Astrocyte (in vitro differentiated cells and primary cell): ENCODE data around the gene GGCT. TPM values are rescaled to one million over a fixed set of nuclear protein-coding genes. Genes with fewer than 3 reads are reported as not detected.
A peak's percentile ranks its signal among the peaks of the same experiment; 100 is the strongest.

Source experiments
- DNase-seq: peaks from one replicate; pipeline ENCODE4 v3.0.0-alpha.2; 2010; ENCODE audit warnings: low read depth
- FAIRE-seq: peaks from 2 replicates; lab custom pipeline; 2011; peaks lifted over from hg19 to GRCh38; lab: Jason Lieb, UNC
- H2AFZ ChIP-seq: 2 replicates; pipeline ENCODE4 v1.6.0; 2012; ENCODE audit warnings: low read depth, low read length, inconsistent platforms
- H3K27ac ChIP-seq: 2 replicates; pipeline ENCODE4 v1.5.1; 2011; ENCODE audit warnings: low read depth, low read length, inconsistent platforms
- H3K27me3 ChIP-seq: 2 replicates; pipeline ENCODE4 v1.6.0; 2011; ENCODE audit warnings: low read length, inconsistent platforms; ENCODE audit not compliant: insufficient read depth
- H3K36me3 ChIP-seq: 2 replicates; pipeline ENCODE4 v1.5.1; 2011; ENCODE audit warnings: low read length, inconsistent platforms; ENCODE audit not compliant: insufficient read depth
- H3K4me1 ChIP-seq: 2 replicates; pipeline ENCODE4 v1.5.1; 2011; ENCODE audit warnings: low read length, inconsistent platforms; ENCODE audit not compliant: insufficient read depth
- H3K4me2 ChIP-seq: 2 replicates; pipeline ENCODE4 v1.6.0; 2012; ENCODE audit warnings: low read length, inconsistent platforms
- H3K4me3 ChIP-seq: 2 replicates; pipeline ENCODE4 v1.5.1; 2011; ENCODE audit warnings: low read depth, mild to moderate bottlenecking, low read length, inconsistent platforms; ENCODE audit not compliant: insufficient read depth
- H3K79me2 ChIP-seq: 2 replicates; pipeline ENCODE4 v1.6.0; 2012; ENCODE audit warnings: mild to moderate bottlenecking, low read length, inconsistent platforms; ENCODE audit not compliant: insufficient read depth
- H3K9ac ChIP-seq: 2 replicates; pipeline ENCODE4 v1.6.0; 2012; ENCODE audit warnings: mild to moderate bottlenecking, low read length, inconsistent platforms
- H3K9me3 ChIP-seq: 2 replicates; pipeline ENCODE4 v1.5.1; 2012; ENCODE audit warnings: low read depth, mild to moderate bottlenecking, low read length, inconsistent platforms; ENCODE audit not compliant: insufficient read depth
- H4K20me1 ChIP-seq: 2 replicates; pipeline ENCODE4 v1.6.0; 2012; ENCODE audit warnings: low read length, inconsistent platforms; ENCODE audit not compliant: insufficient read depth
- H3K27ac Mint-ChIP-seq: one replicate; pipeline ENCODE4 v1.8.0; 2021; ENCODE audit warnings: mild to moderate bottlenecking, mixed read lengths; ENCODE audit not compliant: unreplicated experiment
- H3K27me3 Mint-ChIP-seq: one replicate; pipeline ENCODE4 v1.8.0; 2021; ENCODE audit warnings: low read depth, mixed read lengths; ENCODE audit not compliant: unreplicated experiment
- H3K36me3 Mint-ChIP-seq: one replicate; pipeline ENCODE4 v1.8.0; 2021; ENCODE audit warnings: low read depth, mixed read lengths; ENCODE audit not compliant: unreplicated experiment
- H3K4me1 Mint-ChIP-seq: one replicate; pipeline ENCODE4 v1.8.0; 2021; ENCODE audit warnings: low read depth, mixed read lengths; ENCODE audit not compliant: unreplicated experiment
- H3K4me3 Mint-ChIP-seq: one replicate; pipeline ENCODE4 v1.8.0; 2021; ENCODE audit warnings: mild to moderate bottlenecking, moderate library complexity, mixed read lengths; ENCODE audit not compliant: unreplicated experiment
- H3K9me3 Mint-ChIP-seq: one replicate; pipeline ENCODE4 v1.8.0; 2021; ENCODE audit warnings: mild to moderate bottlenecking, mixed read lengths; ENCODE audit not compliant: unreplicated experiment
- EZH2 ChIP-seq: IDR thresholded peaks from 2 replicates; pipeline ENCODE4 v1.6.1; 2012; ENCODE audit warnings: mild to moderate bottlenecking, low read length, inconsistent platforms; ENCODE audit not compliant: insufficient read depth
- total RNA-seq: library from RNA; stranded (reverse); gene quantifications from 2 replicates; pipeline ENCODE4 v1.2.1, GENCODE V29; 2021
- TF ChIP-seq, protein P1 (sequence below): IDR thresholded peaks from 2 replicates; pipeline ENCODE4 v1.5.1; 2011; ENCODE audit warnings: low read depth, mild to moderate bottlenecking, inconsistent platforms, low read length, moderate library complexity; ENCODE audit not compliant: insufficient read depth

GGCT gene
- total RNA-seq, 1 donor from 2014 or later, result 29.6 TPM

DNA sequence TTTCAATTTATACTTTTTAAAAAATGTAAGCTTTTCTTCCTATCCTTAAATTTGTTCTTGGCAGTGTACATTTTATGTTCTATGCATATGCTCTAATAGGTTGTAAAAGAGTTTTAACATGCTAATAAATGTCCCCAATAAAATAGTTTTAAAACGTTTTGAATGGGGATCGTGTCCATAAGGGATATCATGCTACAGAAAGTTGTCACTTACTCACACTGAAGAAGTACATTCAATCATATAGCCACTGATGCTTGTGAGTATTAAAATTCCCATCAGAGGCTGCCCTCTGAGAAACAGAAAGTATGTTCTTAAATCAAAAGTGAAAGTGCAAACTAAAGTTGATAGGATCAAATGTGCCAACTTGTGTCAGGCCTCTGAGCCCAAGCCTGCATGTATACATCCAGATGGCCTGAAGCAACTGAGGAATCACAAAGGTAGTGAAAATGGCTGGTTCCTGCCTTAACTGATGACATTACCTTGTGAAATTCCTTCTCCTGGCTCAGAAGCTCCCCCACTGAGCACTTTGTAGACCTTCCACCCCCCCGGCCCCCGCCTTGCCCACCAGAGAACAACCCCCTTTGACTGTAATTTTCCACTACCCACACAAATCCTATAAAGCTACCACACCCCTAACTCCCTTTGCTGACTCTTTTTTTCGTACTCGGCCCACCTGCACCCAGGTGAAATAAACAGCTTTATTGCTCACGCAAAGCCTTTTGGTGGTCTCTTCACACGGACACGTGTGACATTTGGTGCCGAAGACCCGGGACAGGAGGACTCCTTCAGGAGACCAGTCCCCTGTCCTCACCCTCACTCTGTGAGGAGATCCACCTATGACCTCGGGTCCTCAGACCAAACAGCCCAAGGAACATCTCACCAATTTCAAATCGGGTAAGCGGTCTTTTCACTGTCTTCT lies 25.2 kb downstream of the GGCT start:
- no peak overlapping the region for H3K27ac ChIP-seq
- no peak for DNase-seq

DNA sequence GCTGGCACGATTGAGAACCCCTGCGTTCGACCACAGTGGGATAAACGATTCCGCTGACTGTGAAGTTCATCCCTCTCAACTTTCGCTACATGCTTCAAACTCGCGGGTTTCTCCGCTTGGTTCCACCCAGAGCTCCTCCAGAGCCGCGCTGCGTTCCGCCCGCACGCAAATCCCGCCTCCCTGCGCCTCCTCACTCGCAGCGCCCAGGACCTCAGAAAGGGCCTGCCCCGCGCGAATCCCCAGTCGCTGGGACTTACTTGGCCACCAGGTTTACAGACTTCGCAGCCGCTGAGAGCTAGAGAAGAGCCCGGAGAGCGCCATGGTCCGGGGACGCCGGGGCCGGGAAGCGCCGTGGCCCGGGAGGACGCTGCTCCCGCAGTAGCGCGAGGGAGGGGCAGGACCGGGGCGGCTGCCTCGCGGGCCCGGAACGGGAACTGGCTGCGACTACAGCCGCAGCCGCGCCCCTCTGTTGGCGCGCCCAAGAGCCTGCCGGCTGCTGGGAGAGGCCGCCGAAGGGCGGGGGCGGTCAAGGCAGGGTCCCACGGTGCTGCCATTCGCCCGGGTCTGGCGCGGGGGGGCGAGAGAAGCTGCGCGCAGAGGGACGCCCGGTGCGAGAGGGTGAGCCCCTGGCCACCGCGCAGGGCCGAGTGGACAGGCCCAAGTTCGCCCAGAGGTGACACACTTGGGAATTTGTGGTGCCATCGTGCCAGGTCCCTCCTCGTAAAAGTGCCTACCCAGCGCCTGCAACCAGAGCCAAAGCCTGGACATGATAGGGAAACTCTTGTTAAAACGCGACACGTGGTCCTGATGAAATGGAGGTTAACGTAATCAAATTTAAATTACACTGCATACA lies 26.1 kb downstream of the GGCT start, which contains the start of gene NOD1:
Gene NOD1 (minus strand): TSS at position 436 of the 853 bp plus-strand sequence. CDS start 21,863 bp downstream, outside the sequence.
- Histone ChIP-seq H3K27ac (peak within 1 kb of the TSS; percentile 74), H3K4me2 (peak within 1 kb of the TSS; percentile 95), H3K79me2 (peaks cover 20% of the 10 kb centered on the region), H3K4me1 (peaks cover 9% of the 10 kb centered on the region), H2AFZ (peak within 1 kb of the TSS; percentile 77), H3K4me3 (peak within 1 kb of the TSS; percentile 68), H3K9me3 (no peaks in the 10 kb centered on the region), H3K9ac (peak within 1 kb of the TSS; percentile 82), H4K20me1 (no peaks in the 10 kb centered on the region), H3K36me3 (no peaks in the 10 kb centered on the region), H3K27me3 (no peaks in the 10 kb centered on the region)
- peaks cover 7% of the 10 kb centered on the region for H3K36me3 Mint-ChIP-seq
- H3K4me3 Mint-ChIP-seq, result peak within 1 kb of the TSS; percentile 94
- peaks cover 24% of the 10 kb centered on the region for H3K4me1 Mint-ChIP-seq
- peaks cover 4% of the 10 kb centered on the region for H3K27me3 Mint-ChIP-seq
- no peaks in the 10 kb centered on the region for H3K9me3 Mint-ChIP-seq
- DNase-seq, result peak; percentile 63
- FAIRE-seq, result no peak
- H3K27ac Mint-ChIP-seq, result peak within 1 kb of the TSS; percentile 95
- TF ChIP-seq EZH2, result no peak
- TF ChIP-seq, protein P1, sequence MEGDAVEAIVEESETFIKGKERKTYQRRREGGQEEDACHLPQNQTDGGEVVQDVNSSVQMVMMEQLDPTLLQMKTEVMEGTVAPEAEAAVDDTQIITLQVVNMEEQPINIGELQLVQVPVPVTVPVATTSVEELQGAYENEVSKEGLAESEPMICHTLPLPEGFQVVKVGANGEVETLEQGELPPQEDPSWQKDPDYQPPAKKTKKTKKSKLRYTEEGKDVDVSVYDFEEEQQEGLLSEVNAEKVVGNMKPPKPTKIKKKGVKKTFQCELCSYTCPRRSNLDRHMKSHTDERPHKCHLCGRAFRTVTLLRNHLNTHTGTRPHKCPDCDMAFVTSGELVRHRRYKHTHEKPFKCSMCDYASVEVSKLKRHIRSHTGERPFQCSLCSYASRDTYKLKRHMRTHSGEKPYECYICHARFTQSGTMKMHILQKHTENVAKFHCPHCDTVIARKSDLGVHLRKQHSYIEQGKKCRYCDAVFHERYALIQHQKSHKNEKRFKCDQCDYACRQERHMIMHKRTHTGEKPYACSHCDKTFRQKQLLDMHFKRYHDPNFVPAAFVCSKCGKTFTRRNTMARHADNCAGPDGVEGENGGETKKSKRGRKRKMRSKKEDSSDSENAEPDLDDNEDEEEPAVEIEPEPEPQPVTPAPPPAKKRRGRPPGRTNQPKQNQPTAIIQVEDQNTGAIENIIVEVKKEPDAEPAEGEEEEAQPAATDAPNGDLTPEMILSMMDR, result no peak

More for the DNA sequence above, 25.2 kb downstream of the GGCT start:
- peak overlapping the region; percentile 95 for H3K4me2 ChIP-seq
- H3K4me3 ChIP-seq, result peak overlapping the region; percentile 68
- peaks cover 9% of the 10 kb centered on the region for H3K4me1 ChIP-seq
- no peak for FAIRE-seq
- peak overlapping the region; percentile 94 for H3K4me3 Mint-ChIP-seq
- TF ChIP-seq, protein P1, result no peak
- no peak for TF ChIP-seq EZH2
- no peaks in the 10 kb centered on the region for H3K9me3 Mint-ChIP-seq
- peak overlapping the region; percentile 82 for H3K9ac ChIP-seq
- H3K27me3 ChIP-seq, result no peaks in the 10 kb centered on the region
- H3K9me3 ChIP-seq, result no peaks in the 10 kb centered on the region
- H3K4me1 Mint-ChIP-seq, result peaks cover 22% of the 10 kb centered on the region
- H3K79me2 ChIP-seq, result peaks cover 11% of the 10 kb centered on the region
- H3K36me3 Mint-ChIP-seq, result no peaks in the 10 kb centered on the region
- H3K27ac Mint-ChIP-seq, result peak overlapping the region; percentile 81
- no peaks in the 10 kb centered on the region for H3K36me3 ChIP-seq
- H3K27me3 Mint-ChIP-seq, result peaks cover 4% of the 10 kb centered on the region
- H2AFZ ChIP-seq, result peak overlapping the region; percentile 77
- no peaks in the 10 kb centered on the region for H4K20me1 ChIP-seq
